BLaER1 (cell line): ENCODE data around the gene IPO5.
"Not testable (repeated sequence)": the region's sequence is repeated elsewhere in the genome, so short reads cannot be mapped to it uniquely, and the experiment has no call there.

Experiments
- H3K27ac ChIP-seq: shearing (Covaris generic); formaldehyde crosslinking; 2 replicates; pipeline ENCODE4 v1.8.1; 2022
- H3K27me3 ChIP-seq: shearing (Covaris generic); formaldehyde crosslinking; 2 replicates; pipeline ENCODE4 v1.8.1; 2022
- H3K36me3 ChIP-seq: shearing (Covaris generic); formaldehyde crosslinking; 2 replicates; pipeline ENCODE4 v1.8.1; 2022
- H3K4me1 ChIP-seq: shearing (Covaris generic); formaldehyde crosslinking; 2 replicates; pipeline ENCODE4 v1.8.1; 2022
- H3K4me2 ChIP-seq: shearing (Covaris generic); formaldehyde crosslinking; 2 replicates; pipeline ENCODE4 v1.8.1; 2022
- H3K4me3 ChIP-seq: shearing (Covaris generic); formaldehyde crosslinking; 2 replicates; pipeline ENCODE4 v1.8.1; 2022
- H3K9ac ChIP-seq: shearing (Covaris generic); formaldehyde crosslinking; 2 replicates; pipeline ENCODE4 v1.8.1; 2022
- H3K9me3 ChIP-seq: shearing (Covaris generic); formaldehyde crosslinking; 2 replicates; pipeline ENCODE4 v1.8.1; 2022
- H4K20me1 ChIP-seq: shearing (Covaris generic); formaldehyde crosslinking; 2 replicates; pipeline ENCODE4 v1.8.1; 2022
- Cebpa-rat ChIP-seq: shearing (Covaris generic); IDR thresholded peaks from 2 replicates; pipeline ENCODE4 v1.8.1; 2022

Gene IPO5

DNA sequence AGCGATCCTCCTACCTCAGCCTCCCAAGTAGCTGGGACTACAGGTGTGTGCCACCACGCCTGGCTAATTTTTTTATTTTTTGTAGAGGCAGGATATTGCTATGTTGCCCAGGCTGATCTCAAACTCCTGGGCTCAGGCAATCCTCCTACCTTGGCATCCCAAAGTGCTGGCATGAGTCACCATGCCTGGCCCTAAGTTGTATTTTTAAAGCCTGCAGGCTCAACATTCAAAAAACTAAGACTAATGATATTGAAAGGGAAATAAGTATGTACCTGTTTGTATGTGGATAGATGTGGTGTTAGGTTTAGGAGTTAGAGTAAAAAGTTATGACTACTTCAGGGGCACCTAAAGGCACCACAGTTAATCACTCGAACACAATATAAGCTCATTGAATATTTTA is 5.4 kb upstream of the IPO5 start:
- no peaks in the 10 kb centered on the region for H3K27me3 ChIP-seq
- H3K4me2 ChIP-seq, result no peak overlapping the region
- H3K9me3 ChIP-seq, result peaks cover 33% of the 10 kb centered on the region
- no peak overlapping the region for H3K27ac ChIP-seq
- no peak overlapping the region for H3K4me3 ChIP-seq
- TF ChIP-seq Cebpa-rat, result no peak
- no peak overlapping the region for H3K9ac ChIP-seq
- H3K36me3 ChIP-seq, result no peaks in the 10 kb centered on the region
- no peaks in the 10 kb centered on the region for H4K20me1 ChIP-seq
- peaks cover 7% of the 10 kb centered on the region; the same call in 1 of the 2 replicates for H3K4me1 ChIP-seq

GRCh38 chr13:97949316-97949715 is 4.2 kb upstream of the IPO5 start:
- not testable (repeated sequence) for H3K4me1 ChIP-seq, H3K27ac ChIP-seq, H4K20me1 ChIP-seq, H3K27me3 ChIP-seq, H3K4me2 ChIP-seq, H3K36me3 ChIP-seq, H3K4me3 ChIP-seq, H3K9ac ChIP-seq
- peaks cover 33% of the 10 kb centered on the region for H3K9me3 ChIP-seq

- Histone ChIP-seq H3K27ac (no peak overlapping the region), H4K20me1 (no peaks in the 10 kb centered on the region), H3K4me2 (no peak overlapping the region), H3K9me3 (peaks cover 25% of the 10 kb centered on the region), H3K36me3 (no peaks in the 10 kb centered on the region), H3K27me3 (no peaks in the 10 kb centered on the region), H3K9ac (no peak overlapping the region), H3K4me3 (no peak overlapping the region), H3K4me1 (peaks cover 7% of the 10 kb centered on the region; the same call in 1 of the 2 replicates)
- no peak for TF ChIP-seq Cebpa-rat
These were observed 2.1 kb upstream of the IPO5 start for GRCh38 chr13:97951376-97951775.

DNA sequence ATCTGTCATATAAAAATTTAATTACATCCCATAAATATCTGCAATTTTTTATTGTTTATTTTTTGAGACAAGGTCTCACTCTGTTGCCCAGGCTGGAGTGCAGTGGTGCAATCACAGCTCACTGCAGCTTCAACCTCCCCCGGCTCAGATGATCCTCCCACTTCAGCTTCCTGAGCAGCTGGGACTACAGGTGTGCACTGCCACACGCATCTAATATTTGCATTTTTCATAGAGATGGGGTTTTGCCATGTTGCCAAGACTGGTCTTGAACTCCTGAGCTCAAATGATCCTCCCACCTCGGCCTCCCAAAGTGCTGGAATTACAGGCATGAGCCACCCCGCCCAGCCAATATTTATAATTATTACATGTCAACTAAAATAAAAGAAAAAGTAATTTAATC is 644 bp upstream of the IPO5 start:
- not testable (repeated sequence) for H3K36me3 ChIP-seq, H3K27ac ChIP-seq, H3K27me3 ChIP-seq, H3K4me1 ChIP-seq, H3K9ac ChIP-seq, H4K20me1 ChIP-seq, H3K4me3 ChIP-seq, H3K4me2 ChIP-seq
- peaks cover 25% of the 10 kb centered on the region for H3K9me3 ChIP-seq

DNA sequence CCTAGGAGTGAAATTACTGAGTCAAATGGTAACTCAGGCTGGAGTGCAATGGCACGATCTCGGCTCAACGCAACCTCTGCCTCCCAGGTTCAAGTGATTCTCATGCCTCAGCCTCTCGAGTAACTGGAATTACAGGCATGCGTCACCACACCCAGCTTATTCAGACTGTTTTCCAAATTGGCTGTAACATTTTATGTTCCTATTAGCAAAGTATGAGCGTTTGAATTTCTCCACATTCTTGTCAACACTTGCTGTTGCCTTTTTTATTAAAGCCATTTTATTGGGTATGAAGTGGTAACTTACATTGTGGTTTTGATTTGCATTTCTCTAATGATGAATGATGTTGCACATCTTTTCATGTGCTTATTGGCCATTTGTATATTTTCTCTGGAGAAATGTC is 7.9 kb downstream of the IPO5 start:
- Histone ChIP-seq H3K9me3 (no peaks in the 10 kb centered on the region), H4K20me1 (no peaks in the 10 kb centered on the region), H3K36me3 (no peaks in the 10 kb centered on the region), H3K9ac (no peak overlapping the region), H3K4me1 (no peaks in the 10 kb centered on the region), H3K4me2 (no peak overlapping the region), H3K27ac (no peak overlapping the region), H3K27me3 (no peaks in the 10 kb centered on the region), H3K4me3 (no peak overlapping the region)
- TF ChIP-seq Cebpa-rat, result no peak

- no peaks in the 10 kb centered on the region for H3K9me3 ChIP-seq
- H3K27me3 ChIP-seq, result no peaks in the 10 kb centered on the region
- H3K4me2 ChIP-seq, result no peak overlapping the region
- H3K4me1 ChIP-seq, result 0 out of 2 replicates have a peak, but pooled peaks cover 2% of the 10 kb centered on the region
- H3K27ac ChIP-seq, result no peak overlapping the region
- H3K4me3 ChIP-seq, result no peak overlapping the region
- no peak overlapping the region for H3K9ac ChIP-seq
- H3K36me3 ChIP-seq, result no peaks in the 10 kb centered on the region
- TF ChIP-seq Cebpa-rat, result no peak
- H4K20me1 ChIP-seq, result no peaks in the 10 kb centered on the region
These were observed 9.4 kb downstream of the IPO5 start for GRCh38 chr13:97962887-97963286.

DNA sequence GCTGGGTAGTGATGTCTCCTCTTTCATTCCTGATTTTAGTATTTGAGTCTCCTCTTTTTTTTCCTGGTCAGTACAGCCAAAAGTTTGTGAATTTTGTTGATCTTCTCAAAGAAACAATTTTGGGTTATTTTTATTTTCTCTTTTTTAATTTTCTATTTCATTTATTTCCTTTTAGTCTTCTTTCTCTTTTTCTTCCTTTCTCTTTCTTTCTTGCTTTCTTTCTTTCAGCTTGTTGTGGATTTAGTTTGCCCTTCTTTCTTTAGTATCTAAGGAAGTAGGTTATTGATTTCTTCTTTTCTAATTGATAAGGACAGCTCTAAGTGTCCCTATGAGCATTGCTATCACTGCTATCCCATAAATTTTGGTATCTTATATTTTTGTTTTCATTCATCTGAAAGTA is 13.8 kb downstream of the IPO5 start:
- no peaks in the 10 kb centered on the region for H3K36me3 ChIP-seq
- H3K27me3 ChIP-seq, result no peaks in the 10 kb centered on the region
- H3K9ac ChIP-seq, result no peak overlapping the region
- H3K4me3 ChIP-seq, result no peak overlapping the region
- H4K20me1 ChIP-seq, result no peaks in the 10 kb centered on the region
- TF ChIP-seq Cebpa-rat, result no peak
- H3K27ac ChIP-seq, result no peak overlapping the region
- H3K9me3 ChIP-seq, result no peaks in the 10 kb centered on the region
- 0 out of 2 replicates have a peak, but pooled peaks cover 8% of the 10 kb centered on the region for H3K4me1 ChIP-seq
- H3K4me2 ChIP-seq, result no peak overlapping the region

DNA sequence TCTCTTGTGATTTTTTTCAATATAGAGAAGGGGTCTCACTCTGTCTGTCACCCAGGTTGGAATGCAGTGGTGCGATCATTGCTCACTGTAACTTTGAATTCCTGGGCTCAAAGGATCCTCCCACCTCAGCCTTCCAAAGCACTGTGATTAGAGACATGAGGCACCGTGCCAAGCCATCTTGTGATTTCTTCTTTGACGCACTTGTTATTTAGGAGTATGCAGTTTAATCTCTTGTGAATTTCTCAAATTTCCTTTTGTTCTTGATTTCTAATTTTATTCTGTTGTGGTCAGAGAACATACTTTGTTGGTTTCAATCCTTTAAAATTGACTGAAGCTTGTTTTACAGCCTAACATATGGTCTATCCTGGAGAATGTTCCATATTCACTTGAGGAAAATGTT is 14.5 kb downstream of the IPO5 start:
- 0 out of 2 replicates have a peak, but pooled peaks cover 8% of the 10 kb centered on the region for H3K4me1 ChIP-seq
- H3K4me3 ChIP-seq, result no peak overlapping the region
- H3K27ac ChIP-seq, result no peak overlapping the region
- no peaks in the 10 kb centered on the region for H3K27me3 ChIP-seq
- H3K9ac ChIP-seq, result no peak overlapping the region
- H3K9me3 ChIP-seq, result no peaks in the 10 kb centered on the region
- H3K4me2 ChIP-seq, result peak overlapping the region; percentile 7; the same call in 1 of the 2 replicates
- H4K20me1 ChIP-seq, result no peaks in the 10 kb centered on the region
- no peak for TF ChIP-seq Cebpa-rat
- H3K36me3 ChIP-seq, result no peaks in the 10 kb centered on the region

- Histone ChIP-seq H3K27me3 (no peaks in the 10 kb centered on the region), H3K9ac (no peak overlapping the region), H3K4me1 (peaks cover 15% of the 10 kb centered on the region), H3K9me3 (no peaks in the 10 kb centered on the region), H4K20me1 (no peaks in the 10 kb centered on the region), H3K4me3 (no peak overlapping the region), H3K4me2 (no peak overlapping the region), H3K36me3 (no peaks in the 10 kb centered on the region), H3K27ac (no peak overlapping the region)
- no peak for TF ChIP-seq Cebpa-rat
These were observed 18.0 kb downstream of the IPO5 start for GRCh38 chr13:97971519-97971918.

- Histone ChIP-seq H3K36me3 (no peaks in the 10 kb centered on the region), H3K4me2 (no peak overlapping the region), H3K9ac (no peak overlapping the region), H3K9me3 (no peaks in the 10 kb centered on the region), H3K4me1 (peaks cover 29% of the 10 kb centered on the region), H3K4me3 (no peak overlapping the region), H3K27me3 (no peaks in the 10 kb centered on the region), H3K27ac (no peak overlapping the region), H4K20me1 (peaks cover 26% of the 10 kb centered on the region)
- TF ChIP-seq Cebpa-rat, result no peak
These were observed 21.3 kb downstream of the IPO5 start for GRCh38 chr13:97974773-97975172.

DNA sequence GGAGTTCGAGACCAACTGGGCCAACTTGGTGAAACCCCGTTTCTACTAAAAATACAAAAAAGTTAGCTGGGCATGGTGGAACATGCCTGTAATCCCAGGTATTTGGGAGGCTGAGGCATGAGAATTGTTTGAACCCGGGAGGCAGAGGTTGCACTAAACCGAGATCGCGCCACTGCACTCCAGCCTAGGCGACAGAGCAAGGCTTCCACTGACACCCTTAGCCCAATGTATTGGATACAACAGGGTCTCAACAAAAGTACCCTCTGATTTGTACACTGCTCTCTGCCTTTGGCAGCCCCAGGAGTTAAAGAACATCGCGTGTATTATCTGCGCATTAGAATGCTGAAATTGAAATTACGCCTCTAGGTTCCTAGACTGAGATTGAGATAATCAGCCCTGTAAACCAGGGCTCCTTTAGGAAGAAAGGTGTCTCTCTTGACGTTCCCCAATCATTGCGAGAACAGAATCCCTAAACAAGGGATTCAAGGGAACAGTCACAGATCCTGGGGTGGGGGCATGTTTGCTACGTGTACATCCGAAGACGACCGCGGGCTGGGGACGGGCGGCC is 21.9 kb downstream of the IPO5 start:
- Histone ChIP-seq H3K36me3 (no peaks in the 10 kb centered on the region), H3K27me3 (no peaks in the 10 kb centered on the region), H3K27ac (peak overlapping the region; percentile 97), H3K9ac (peak overlapping the region; percentile 92), H4K20me1 (peaks cover 31% of the 10 kb centered on the region), H3K4me3 (peak overlapping the region; percentile 88), H3K4me2 (peak overlapping the region; percentile 91), H3K4me1 (peaks cover 29% of the 10 kb centered on the region), H3K9me3 (no peaks in the 10 kb centered on the region)
- no peak for TF ChIP-seq Cebpa-rat
